ENCODE results near the gene SNX25. TPM values are rescaled to one million over a fixed set of nuclear protein-coding genes. Genes with fewer than 3 reads are reported as not detected.

Gene SNX25
- polyA plus RNA-seq, 1 donor from 2014 or later: 6.4 TPM

DNA sequence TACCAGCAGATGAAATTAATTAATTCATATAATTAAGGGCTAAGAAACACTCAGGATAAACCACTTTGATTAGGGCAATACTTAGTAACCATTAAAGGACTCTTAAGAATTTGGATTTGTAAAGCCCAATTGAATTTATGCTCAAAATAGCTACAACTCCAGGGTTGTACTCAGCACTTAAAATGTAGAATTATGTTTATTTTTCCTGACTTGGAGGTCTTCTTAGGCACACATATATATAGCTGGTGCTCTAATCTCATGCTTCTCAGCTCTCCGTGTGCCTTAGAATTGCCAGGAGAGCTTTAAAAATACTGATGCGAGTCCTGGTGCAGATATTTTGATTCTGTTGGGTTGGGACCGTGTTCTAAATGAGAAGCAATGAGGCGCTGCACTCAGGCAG lies 77.6 kb downstream of the SNX25 start:
- Histone ChIP-seq H3K27ac (ENCODE audit: low read length) (no peak overlapping the region), H3F3A (ENCODE audit: insufficient read depth, low read length, poor library complexity, severe bottlenecking) (no peaks in the 10 kb centered on the region), H3K4me2 (ENCODE audit: low read length) (no peak overlapping the region), H3K9me2 (ENCODE audit: insufficient read depth, low read length) (no peaks in the 10 kb centered on the region), H3K27me3 (ENCODE audit: insufficient read depth, low read depth, low read length) (no peaks in the 10 kb centered on the region), H4K20me1 (ENCODE audit: insufficient read depth) (no peaks in the 10 kb centered on the region), H3K4me3 (ENCODE audit: low read length) (no peak overlapping the region), H2AFZ (ENCODE audit: low read depth, low read length) (no peak overlapping the region), H3K79me2 (replicated peaks; ENCODE audit: insufficient read depth, low read length) (no peaks in the 10 kb centered on the region), H3K9ac (ENCODE audit: low read length) (no peak overlapping the region), H3K9me3 (ENCODE audit: low read length) (no peaks in the 10 kb centered on the region), H3K36me3 (ENCODE audit: insufficient read depth, low read length) (no peaks in the 10 kb centered on the region)
- TF ChIP-seq, protein P1, sequence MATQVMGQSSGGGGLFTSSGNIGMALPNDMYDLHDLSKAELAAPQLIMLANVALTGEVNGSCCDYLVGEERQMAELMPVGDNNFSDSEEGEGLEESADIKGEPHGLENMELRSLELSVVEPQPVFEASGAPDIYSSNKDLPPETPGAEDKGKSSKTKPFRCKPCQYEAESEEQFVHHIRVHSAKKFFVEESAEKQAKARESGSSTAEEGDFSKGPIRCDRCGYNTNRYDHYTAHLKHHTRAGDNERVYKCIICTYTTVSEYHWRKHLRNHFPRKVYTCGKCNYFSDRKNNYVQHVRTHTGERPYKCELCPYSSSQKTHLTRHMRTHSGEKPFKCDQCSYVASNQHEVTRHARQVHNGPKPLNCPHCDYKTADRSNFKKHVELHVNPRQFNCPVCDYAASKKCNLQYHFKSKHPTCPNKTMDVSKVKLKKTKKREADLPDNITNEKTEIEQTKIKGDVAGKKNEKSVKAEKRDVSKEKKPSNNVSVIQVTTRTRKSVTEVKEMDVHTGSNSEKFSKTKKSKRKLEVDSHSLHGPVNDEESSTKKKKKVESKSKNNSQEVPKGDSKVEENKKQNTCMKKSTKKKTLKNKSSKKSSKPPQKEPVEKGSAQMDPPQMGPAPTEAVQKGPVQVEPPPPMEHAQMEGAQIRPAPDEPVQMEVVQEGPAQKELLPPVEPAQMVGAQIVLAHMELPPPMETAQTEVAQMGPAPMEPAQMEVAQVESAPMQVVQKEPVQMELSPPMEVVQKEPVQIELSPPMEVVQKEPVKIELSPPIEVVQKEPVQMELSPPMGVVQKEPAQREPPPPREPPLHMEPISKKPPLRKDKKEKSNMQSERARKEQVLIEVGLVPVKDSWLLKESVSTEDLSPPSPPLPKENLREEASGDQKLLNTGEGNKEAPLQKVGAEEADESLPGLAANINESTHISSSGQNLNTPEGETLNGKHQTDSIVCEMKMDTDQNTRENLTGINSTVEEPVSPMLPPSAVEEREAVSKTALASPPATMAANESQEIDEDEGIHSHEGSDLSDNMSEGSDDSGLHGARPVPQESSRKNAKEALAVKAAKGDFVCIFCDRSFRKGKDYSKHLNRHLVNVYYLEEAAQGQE (IDR thresholded peaks at IDR 0.05; ENCODE audit: borderline replicate concordance): no peak
- TF ChIP-seq MXI1 (conservative IDR thresholded peaks at IDR 0.05; ENCODE audit: poor library complexity, severe bottlenecking): no peak
- no peak for TF ChIP-seq SMC3 (conservative IDR thresholded peaks at IDR 0.05; ENCODE audit: poor library complexity)
- TF ChIP-seq, protein P2, sequence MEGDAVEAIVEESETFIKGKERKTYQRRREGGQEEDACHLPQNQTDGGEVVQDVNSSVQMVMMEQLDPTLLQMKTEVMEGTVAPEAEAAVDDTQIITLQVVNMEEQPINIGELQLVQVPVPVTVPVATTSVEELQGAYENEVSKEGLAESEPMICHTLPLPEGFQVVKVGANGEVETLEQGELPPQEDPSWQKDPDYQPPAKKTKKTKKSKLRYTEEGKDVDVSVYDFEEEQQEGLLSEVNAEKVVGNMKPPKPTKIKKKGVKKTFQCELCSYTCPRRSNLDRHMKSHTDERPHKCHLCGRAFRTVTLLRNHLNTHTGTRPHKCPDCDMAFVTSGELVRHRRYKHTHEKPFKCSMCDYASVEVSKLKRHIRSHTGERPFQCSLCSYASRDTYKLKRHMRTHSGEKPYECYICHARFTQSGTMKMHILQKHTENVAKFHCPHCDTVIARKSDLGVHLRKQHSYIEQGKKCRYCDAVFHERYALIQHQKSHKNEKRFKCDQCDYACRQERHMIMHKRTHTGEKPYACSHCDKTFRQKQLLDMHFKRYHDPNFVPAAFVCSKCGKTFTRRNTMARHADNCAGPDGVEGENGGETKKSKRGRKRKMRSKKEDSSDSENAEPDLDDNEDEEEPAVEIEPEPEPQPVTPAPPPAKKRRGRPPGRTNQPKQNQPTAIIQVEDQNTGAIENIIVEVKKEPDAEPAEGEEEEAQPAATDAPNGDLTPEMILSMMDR (IDR thresholded peaks at IDR 0.05; ENCODE audit: poor library complexity, severe bottlenecking): no peak
- TF ChIP-seq RAD21 (conservative IDR thresholded peaks at IDR 0.05): no peak
- no peak for TF ChIP-seq POLR2AphosphoS5 (IDR thresholded peaks at IDR 0.05)
- no peak for TF ChIP-seq TAF1 (IDR thresholded peaks at IDR 0.05; ENCODE audit: low read depth)
- no peak for TF ChIP-seq EP300 (conservative IDR thresholded peaks at IDR 0.05; ENCODE audit: poor library complexity, severe bottlenecking)
- TF ChIP-seq EZH2 (IDR thresholded peaks at IDR 0.05; ENCODE audit: borderline replicate concordance, insufficient read depth, low read length, poor library complexity, severe bottlenecking): no peak

DNA sequence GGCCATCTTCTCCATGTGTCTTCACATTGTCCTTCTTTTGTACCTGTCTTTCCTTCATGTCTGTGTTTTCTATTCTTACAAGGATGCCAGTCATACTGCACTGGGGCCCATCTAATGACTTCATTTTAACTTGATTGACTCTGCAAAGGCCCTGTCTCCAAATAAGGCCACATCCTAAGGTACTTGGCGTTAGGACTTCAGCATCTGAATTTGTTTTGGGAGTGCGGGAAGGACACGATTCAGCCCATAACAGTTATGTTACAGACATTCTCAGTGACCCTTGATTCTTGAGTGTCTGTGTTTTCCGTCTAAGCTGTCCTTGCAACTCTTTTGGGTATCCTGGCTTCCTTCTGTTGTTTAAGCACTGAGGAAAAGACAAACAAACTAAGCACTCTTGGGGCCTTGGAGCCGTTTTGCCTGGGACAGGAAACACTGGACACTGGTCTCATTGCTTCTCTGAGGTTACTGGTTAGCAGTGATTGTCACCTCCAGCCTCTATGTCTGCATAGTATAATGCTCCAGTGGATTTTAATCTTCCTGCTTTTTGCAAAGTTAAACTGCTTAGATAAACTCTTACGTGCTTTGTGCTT lies 80.7 kb downstream of the SNX25 start:
- Histone ChIP-seq H3K27me3 (ENCODE audit: insufficient read depth, low read depth, low read length) (no peaks in the 10 kb centered on the region), H3K4me3 (ENCODE audit: low read length) (no peak overlapping the region), H2AFZ (ENCODE audit: low read depth, low read length) (no peak overlapping the region), H3K79me2 (replicated peaks; ENCODE audit: insufficient read depth, low read length) (no peaks in the 10 kb centered on the region), H3K9me3 (ENCODE audit: low read length) (no peaks in the 10 kb centered on the region), H3K36me3 (ENCODE audit: insufficient read depth, low read length) (no peaks in the 10 kb centered on the region), H3K27ac (ENCODE audit: low read length) (no peak overlapping the region), H3K9ac (ENCODE audit: low read length) (no peak overlapping the region), H4K20me1 (ENCODE audit: insufficient read depth) (no peaks in the 10 kb centered on the region), H3K4me2 (ENCODE audit: low read length) (no peak overlapping the region), H3K9me2 (ENCODE audit: insufficient read depth, low read length) (no peaks in the 10 kb centered on the region), H3F3A (ENCODE audit: insufficient read depth, low read length, poor library complexity, severe bottlenecking) (no peaks in the 10 kb centered on the region)
- TF ChIP-seq, protein P2 (IDR thresholded peaks at IDR 0.05; ENCODE audit: poor library complexity, severe bottlenecking): no peak
- TF ChIP-seq POLR2AphosphoS5 (IDR thresholded peaks at IDR 0.05) (no peak), TAF1 (IDR thresholded peaks at IDR 0.05; ENCODE audit: low read depth) (no peak), RAD21 (conservative IDR thresholded peaks at IDR 0.05) (no peak), EZH2 (IDR thresholded peaks at IDR 0.05; ENCODE audit: borderline replicate concordance, insufficient read depth, low read length, poor library complexity, severe bottlenecking) (no peak), EP300 (conservative IDR thresholded peaks at IDR 0.05; ENCODE audit: poor library complexity, severe bottlenecking) (no peak), MXI1 (conservative IDR thresholded peaks at IDR 0.05; ENCODE audit: poor library complexity, severe bottlenecking) (no peak), SMC3 (conservative IDR thresholded peaks at IDR 0.05; ENCODE audit: poor library complexity) (no peak)
- TF ChIP-seq, protein P1 (IDR thresholded peaks at IDR 0.05; ENCODE audit: borderline replicate concordance): no peak

Data from neural cell (in vitro differentiated cells).